Neural cell (in vitro differentiated cells): Measurements from ENCODE around the gene LMO2. TPM values are rescaled to one million over a fixed set of nuclear protein-coding genes. Genes with fewer than 3 reads are reported as not detected.
"Not testable (repeated sequence)": the region's sequence is repeated elsewhere in the genome, so short reads cannot be mapped to it uniquely, and the experiment has no call there.

Experiments used
- H2AFZ ChIP-seq: fragments of 200-600, 300-800 bp; sonication (generic), shearing (Covaris generic); 2 replicates; pipeline ENCODE4 v1.6.0; 2014; ENCODE audit warnings: low read depth, mild to moderate bottlenecking, antibody characterized with exemption, low read length, moderate library complexity
- H3F3A ChIP-seq: fragments of 200-600 bp; shearing (Covaris generic); 2 replicates; pipeline ENCODE4 v1.6.1; 2016; ENCODE audit warnings: mild to moderate bottlenecking, moderate library complexity, mixed read lengths, antibody characterized with exemption, low read length; ENCODE audit not compliant: insufficient read depth, poor library complexity, severe bottlenecking
- H3K27ac ChIP-seq: fragments of 200-600, 300-800 bp; sonication (generic), shearing (Covaris generic); 2 replicates; pipeline ENCODE4 v1.5.1; 2014; ENCODE audit warnings: mild to moderate bottlenecking, low read length, moderate library complexity
- H3K27me3 ChIP-seq: fragments of 300-800, 200-600 bp; sonication (generic), shearing (Covaris generic); 2 replicates; pipeline ENCODE4 v1.6.0; 2014; ENCODE audit warnings: mild to moderate bottlenecking, low read depth, low read length, moderate library complexity; ENCODE audit not compliant: insufficient read depth
- H3K36me3 ChIP-seq: fragments of 300-800, 200-600 bp; sonication (generic), shearing (Covaris generic); 2 replicates; pipeline ENCODE4 v1.5.1; 2014; ENCODE audit warnings: mild to moderate bottlenecking, antibody characterized with exemption, low read length, moderate library complexity; ENCODE audit not compliant: insufficient read depth
- H3K4me2 ChIP-seq: fragments of 300-800, 200-600 bp; sonication (generic), shearing (Covaris generic); 2 replicates; pipeline ENCODE4 v1.6.0; 2014; ENCODE audit warnings: mild to moderate bottlenecking, low read length
- H3K4me3 ChIP-seq: fragments of 300-800, 200-600 bp; sonication (generic), shearing (Covaris generic); 2 replicates; pipeline ENCODE4 v1.5.1; 2014; ENCODE audit warnings: mild to moderate bottlenecking, low read length, moderate library complexity
- H3K79me2 ChIP-seq: fragments of 200-600 bp; shearing (Covaris generic); replicated peaks from 2 replicates; pipeline ENCODE4 v1.6.0; 2014; ENCODE audit warnings: mild to moderate bottlenecking, low read length, moderate library complexity; ENCODE audit not compliant: insufficient read depth
- H3K9ac ChIP-seq: fragments of 300-800, 200-600 bp; sonication (generic), shearing (Covaris generic); 2 replicates; pipeline ENCODE4 v1.6.1; 2016; ENCODE audit warnings: mild to moderate bottlenecking, low read length, mixed read lengths
- H3K9me2 ChIP-seq: fragments of 200-600 bp; shearing (Covaris generic); 2 replicates; pipeline ENCODE4 v1.6.1; 2016; ENCODE audit warnings: mild to moderate bottlenecking, low read length, mixed read lengths; ENCODE audit not compliant: insufficient read depth
- H3K9me3 ChIP-seq: fragments of 200-600, 300-800 bp; sonication (generic), shearing (Covaris generic); 2 replicates; pipeline ENCODE4 v1.6.1; 2016; ENCODE audit warnings: mild to moderate bottlenecking, mixed run types, low read length, moderate library complexity, mixed read lengths
- H4K20me1 ChIP-seq: fragments of 200-600 bp; shearing (Covaris generic); 2 replicates; pipeline ENCODE4 v1.6.1; 2016; ENCODE audit warnings: mild to moderate bottlenecking, mixed run types; ENCODE audit not compliant: insufficient read depth
- EP300 ChIP-seq: fragments of 450-650 bp; conservative IDR thresholded peaks from 2 replicates; pipeline ENCODE4 v1.6.1; 2014; ENCODE audit warnings: antibody characterized with exemption, mild to moderate bottlenecking, moderate library complexity; ENCODE audit not compliant: poor library complexity, severe bottlenecking
- EZH2 ChIP-seq: fragments of 200-600, 300-800 bp; shearing (Covaris generic), sonication (generic); IDR thresholded peaks from 2 replicates; pipeline ENCODE4 v1.6.1; 2014; ENCODE audit warnings: antibody characterized with exemption, low read length, borderline replicate concordance, mild to moderate bottlenecking; ENCODE audit not compliant: insufficient read depth, poor library complexity, severe bottlenecking
- MXI1 ChIP-seq: fragments of 450-650 bp; conservative IDR thresholded peaks from 2 replicates; pipeline ENCODE4 v1.6.1; 2014; ENCODE audit warnings: antibody characterized with exemption, mild to moderate bottlenecking; ENCODE audit not compliant: poor library complexity, severe bottlenecking
- POLR2AphosphoS5 ChIP-seq: IDR thresholded peaks from 2 replicates; pipeline ENCODE4 v1.6.1; 2012
- RAD21 ChIP-seq: fragments of 450-650 bp; conservative IDR thresholded peaks from 2 replicates; pipeline ENCODE4 v1.6.1; 2014; ENCODE audit warnings: antibody characterized with exemption, mild to moderate bottlenecking, moderate library complexity
- SMC3 ChIP-seq: fragments of 450-650 bp; conservative IDR thresholded peaks from 2 replicates; pipeline ENCODE4 v1.6.1; 2014; ENCODE audit warnings: antibody characterized with exemption, mild to moderate bottlenecking, moderate library complexity; ENCODE audit not compliant: poor library complexity
- TAF1 ChIP-seq: IDR thresholded peaks from 2 replicates; pipeline ENCODE4 v1.6.1; 2012; ENCODE audit warnings: low read depth
- polyA plus RNA-seq: library from polyadenylated mRNA; depleted of rRNA; stranded (reverse); fragments of >200 nt; gene quantifications from 2 replicates; pipeline ENCODE4 v1.2.3, GENCODE V29; 2014
- TF ChIP-seq, protein P1 (sequence below): fragments of 450-650 bp; IDR thresholded peaks from 2 replicates; pipeline ENCODE4 v1.5.1; 2014; ENCODE audit warnings: antibody characterized with exemption, mild to moderate bottlenecking, moderate library complexity; ENCODE audit not compliant: poor library complexity, severe bottlenecking
- TF ChIP-seq, protein P2 (sequence below): IDR thresholded peaks from 2 replicates; pipeline ENCODE4 v1.6.1; 2012; ENCODE audit warnings: borderline replicate concordance

LMO2 gene
- polyA plus RNA-seq, 1 donor from 2014 or later = 33.2 TPM

DNA sequence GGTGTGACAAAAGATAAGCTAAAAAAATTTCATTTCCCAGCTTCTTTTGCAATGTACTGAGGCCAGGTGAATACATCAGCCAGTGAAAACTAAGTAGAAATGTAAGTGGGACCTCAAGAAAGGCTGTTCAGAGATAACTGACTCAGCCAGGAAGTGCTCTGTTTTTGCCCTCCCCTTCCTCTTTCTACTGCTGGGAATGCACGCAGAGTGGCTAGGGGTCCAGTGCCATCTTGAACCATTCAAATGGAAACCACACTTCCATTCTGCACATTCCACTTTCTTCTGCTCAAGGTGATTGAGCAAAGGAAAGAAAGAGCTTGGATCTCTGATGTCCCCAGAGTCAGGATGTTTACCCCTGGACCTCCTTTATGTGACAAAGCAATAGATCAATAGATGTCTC, 27.8 kb upstream of the LMO2 start:
- Histone ChIP-seq H4K20me1 (no peaks in the 10 kb centered on the region), H3K9ac (no peak overlapping the region), H3K36me3 (no peaks in the 10 kb centered on the region), H3K9me3 (no peaks in the 10 kb centered on the region), H3K9me2 (no peaks in the 10 kb centered on the region), H2AFZ (no peak overlapping the region), H3K4me2 (no peak overlapping the region), H3K27ac (no peak overlapping the region), H3K4me3 (no peak overlapping the region), H3K27me3 (no peaks in the 10 kb centered on the region), H3F3A (no peaks in the 10 kb centered on the region), H3K79me2 (no peaks in the 10 kb centered on the region)
- TF ChIP-seq RAD21 = no peak
- TF ChIP-seq POLR2AphosphoS5 = no peak
- TF ChIP-seq EP300 = no peak
- TF ChIP-seq, protein P1, sequence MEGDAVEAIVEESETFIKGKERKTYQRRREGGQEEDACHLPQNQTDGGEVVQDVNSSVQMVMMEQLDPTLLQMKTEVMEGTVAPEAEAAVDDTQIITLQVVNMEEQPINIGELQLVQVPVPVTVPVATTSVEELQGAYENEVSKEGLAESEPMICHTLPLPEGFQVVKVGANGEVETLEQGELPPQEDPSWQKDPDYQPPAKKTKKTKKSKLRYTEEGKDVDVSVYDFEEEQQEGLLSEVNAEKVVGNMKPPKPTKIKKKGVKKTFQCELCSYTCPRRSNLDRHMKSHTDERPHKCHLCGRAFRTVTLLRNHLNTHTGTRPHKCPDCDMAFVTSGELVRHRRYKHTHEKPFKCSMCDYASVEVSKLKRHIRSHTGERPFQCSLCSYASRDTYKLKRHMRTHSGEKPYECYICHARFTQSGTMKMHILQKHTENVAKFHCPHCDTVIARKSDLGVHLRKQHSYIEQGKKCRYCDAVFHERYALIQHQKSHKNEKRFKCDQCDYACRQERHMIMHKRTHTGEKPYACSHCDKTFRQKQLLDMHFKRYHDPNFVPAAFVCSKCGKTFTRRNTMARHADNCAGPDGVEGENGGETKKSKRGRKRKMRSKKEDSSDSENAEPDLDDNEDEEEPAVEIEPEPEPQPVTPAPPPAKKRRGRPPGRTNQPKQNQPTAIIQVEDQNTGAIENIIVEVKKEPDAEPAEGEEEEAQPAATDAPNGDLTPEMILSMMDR = no peak
- TF ChIP-seq, protein P2, sequence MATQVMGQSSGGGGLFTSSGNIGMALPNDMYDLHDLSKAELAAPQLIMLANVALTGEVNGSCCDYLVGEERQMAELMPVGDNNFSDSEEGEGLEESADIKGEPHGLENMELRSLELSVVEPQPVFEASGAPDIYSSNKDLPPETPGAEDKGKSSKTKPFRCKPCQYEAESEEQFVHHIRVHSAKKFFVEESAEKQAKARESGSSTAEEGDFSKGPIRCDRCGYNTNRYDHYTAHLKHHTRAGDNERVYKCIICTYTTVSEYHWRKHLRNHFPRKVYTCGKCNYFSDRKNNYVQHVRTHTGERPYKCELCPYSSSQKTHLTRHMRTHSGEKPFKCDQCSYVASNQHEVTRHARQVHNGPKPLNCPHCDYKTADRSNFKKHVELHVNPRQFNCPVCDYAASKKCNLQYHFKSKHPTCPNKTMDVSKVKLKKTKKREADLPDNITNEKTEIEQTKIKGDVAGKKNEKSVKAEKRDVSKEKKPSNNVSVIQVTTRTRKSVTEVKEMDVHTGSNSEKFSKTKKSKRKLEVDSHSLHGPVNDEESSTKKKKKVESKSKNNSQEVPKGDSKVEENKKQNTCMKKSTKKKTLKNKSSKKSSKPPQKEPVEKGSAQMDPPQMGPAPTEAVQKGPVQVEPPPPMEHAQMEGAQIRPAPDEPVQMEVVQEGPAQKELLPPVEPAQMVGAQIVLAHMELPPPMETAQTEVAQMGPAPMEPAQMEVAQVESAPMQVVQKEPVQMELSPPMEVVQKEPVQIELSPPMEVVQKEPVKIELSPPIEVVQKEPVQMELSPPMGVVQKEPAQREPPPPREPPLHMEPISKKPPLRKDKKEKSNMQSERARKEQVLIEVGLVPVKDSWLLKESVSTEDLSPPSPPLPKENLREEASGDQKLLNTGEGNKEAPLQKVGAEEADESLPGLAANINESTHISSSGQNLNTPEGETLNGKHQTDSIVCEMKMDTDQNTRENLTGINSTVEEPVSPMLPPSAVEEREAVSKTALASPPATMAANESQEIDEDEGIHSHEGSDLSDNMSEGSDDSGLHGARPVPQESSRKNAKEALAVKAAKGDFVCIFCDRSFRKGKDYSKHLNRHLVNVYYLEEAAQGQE = no peak
- TF ChIP-seq SMC3 = no peak
- no peak for TF ChIP-seq EZH2
- TF ChIP-seq TAF1 = no peak
- no peak for TF ChIP-seq MXI1

DNA sequence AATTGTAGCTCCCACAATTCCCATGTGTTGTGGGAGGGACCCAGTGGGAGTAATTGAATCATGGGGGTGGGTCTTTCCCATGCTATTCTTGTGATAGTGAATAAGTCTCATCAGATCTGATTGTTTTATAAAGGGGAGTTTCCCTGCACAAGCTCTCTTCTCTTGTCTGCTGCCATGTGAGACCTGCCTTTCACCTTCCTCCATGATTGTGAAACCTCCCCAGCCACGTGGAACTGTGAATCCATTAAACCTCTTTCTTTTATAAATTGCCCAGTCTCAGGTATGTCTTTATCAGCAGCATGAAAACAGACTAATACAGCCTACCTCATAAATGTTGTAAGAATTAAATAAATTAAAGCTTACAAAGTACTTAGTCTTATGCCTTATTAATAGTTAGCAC, 25.5 kb upstream of the LMO2 start:
- H3K9me3 ChIP-seq, H3F3A ChIP-seq, H3K27ac ChIP-seq, H3K27me3 ChIP-seq, H3K4me2 ChIP-seq, H3K4me3 ChIP-seq, H4K20me1 ChIP-seq, H3K79me2 ChIP-seq, H2AFZ ChIP-seq, H3K9ac ChIP-seq, H3K36me3 ChIP-seq, H3K9me2 ChIP-seq: not testable (repeated sequence)

DNA sequence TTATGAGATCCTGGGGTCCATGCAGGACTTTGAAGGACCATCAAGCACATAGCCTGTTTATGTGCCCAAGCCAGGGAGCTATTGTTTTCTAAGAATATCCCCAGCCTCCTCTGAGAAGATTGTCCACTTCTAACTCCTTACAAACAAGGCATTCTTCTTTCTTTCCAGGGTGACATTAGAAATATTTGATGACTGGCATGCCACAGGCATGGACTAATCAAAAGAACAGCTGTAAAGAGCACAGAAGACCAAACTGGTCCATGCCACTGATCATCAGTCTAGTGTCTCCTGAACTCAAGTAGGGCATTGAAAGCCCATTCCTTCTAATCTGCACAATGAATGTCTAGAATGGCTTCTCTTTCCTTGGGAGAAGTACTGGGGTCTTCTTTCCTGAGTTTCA, 24.9 kb upstream of the LMO2 start:
- Histone ChIP-seq H3K27ac (no peak overlapping the region), H3K9me3 (no peaks in the 10 kb centered on the region), H3K36me3 (no peaks in the 10 kb centered on the region), H2AFZ (no peak overlapping the region), H3F3A (no peaks in the 10 kb centered on the region), H3K9ac (no peak overlapping the region), H4K20me1 (no peaks in the 10 kb centered on the region), H3K4me2 (no peak overlapping the region), H3K27me3 (no peaks in the 10 kb centered on the region), H3K9me2 (no peaks in the 10 kb centered on the region), H3K4me3 (no peak overlapping the region), H3K79me2 (no peaks in the 10 kb centered on the region)
- TF ChIP-seq SMC3 (no peak), MXI1 (no peak), TAF1 (no peak), RAD21 (no peak)
- TF ChIP-seq, protein P1 = no peak
